Measurements from ENCODE around the gene CIAO3.

DNA sequence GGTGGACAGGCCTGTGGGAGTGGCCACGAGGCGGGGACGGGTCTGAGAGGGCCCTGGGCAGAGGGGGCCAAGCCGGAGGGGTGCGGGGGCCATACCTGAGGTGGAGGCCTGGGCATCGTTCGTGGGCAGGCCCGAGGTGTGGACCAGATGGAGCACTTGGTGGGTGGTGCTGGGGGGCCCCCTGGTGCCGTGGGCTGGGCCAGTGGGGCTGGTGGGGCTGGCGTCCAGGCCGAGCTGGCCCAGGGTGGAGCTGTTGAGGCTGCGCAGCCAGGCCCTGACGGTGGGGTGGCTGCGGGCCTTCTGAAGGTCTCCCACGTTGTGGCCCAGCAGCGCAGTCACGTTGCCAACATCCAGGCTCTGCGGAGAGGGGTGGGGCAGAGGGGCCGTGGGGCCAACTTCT is 29.1 kb upstream of the CIAO3 start:
- TF ChIP-seq, protein P1, sequence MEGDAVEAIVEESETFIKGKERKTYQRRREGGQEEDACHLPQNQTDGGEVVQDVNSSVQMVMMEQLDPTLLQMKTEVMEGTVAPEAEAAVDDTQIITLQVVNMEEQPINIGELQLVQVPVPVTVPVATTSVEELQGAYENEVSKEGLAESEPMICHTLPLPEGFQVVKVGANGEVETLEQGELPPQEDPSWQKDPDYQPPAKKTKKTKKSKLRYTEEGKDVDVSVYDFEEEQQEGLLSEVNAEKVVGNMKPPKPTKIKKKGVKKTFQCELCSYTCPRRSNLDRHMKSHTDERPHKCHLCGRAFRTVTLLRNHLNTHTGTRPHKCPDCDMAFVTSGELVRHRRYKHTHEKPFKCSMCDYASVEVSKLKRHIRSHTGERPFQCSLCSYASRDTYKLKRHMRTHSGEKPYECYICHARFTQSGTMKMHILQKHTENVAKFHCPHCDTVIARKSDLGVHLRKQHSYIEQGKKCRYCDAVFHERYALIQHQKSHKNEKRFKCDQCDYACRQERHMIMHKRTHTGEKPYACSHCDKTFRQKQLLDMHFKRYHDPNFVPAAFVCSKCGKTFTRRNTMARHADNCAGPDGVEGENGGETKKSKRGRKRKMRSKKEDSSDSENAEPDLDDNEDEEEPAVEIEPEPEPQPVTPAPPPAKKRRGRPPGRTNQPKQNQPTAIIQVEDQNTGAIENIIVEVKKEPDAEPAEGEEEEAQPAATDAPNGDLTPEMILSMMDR (IDR thresholded peaks at IDR 0.05) = no peak
- no peak for TF ChIP-seq ZFX (IDR thresholded peaks at IDR 0.05; ENCODE audit: borderline replicate concordance)

Measured in 22Rv1 (cell line).